ENCODE measurements around the gene PHACTR1. TPM values are rescaled to one million over a fixed set of nuclear protein-coding genes. Genes with fewer than 3 reads are reported as not detected.

Gene PHACTR1
- total RNA-seq, 1 experiment from 2014 or later = 2.9 TPM

DNA sequence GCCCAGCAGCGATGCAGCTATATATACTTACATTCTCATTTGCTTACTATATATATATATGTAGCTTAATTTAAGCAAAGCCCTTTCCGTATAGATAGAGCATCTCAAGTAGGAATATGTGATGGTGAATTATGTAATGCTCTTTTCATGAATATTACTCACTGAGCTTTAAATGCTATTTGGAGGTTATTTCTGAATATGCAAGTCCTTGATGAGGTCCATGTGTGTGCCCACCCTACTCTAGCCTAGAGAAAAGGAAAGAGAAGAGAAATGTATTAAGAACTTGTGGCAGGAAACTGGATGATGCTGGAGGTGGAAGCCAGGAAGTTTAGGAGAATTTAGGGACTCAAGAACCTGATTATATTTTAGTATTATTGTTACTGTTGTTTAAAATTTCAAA lies 63.2 kb downstream of the PHACTR1 start:
- in situ Hi-C loops (cut with HindIII; ENCODE audit: low pct_unique_long_range_greater_than_20kb, low sequenced_read_pairs) = no loop called here
- DNase-seq (ENCODE audit: low read depth, low spot score) = no peak

DNA sequence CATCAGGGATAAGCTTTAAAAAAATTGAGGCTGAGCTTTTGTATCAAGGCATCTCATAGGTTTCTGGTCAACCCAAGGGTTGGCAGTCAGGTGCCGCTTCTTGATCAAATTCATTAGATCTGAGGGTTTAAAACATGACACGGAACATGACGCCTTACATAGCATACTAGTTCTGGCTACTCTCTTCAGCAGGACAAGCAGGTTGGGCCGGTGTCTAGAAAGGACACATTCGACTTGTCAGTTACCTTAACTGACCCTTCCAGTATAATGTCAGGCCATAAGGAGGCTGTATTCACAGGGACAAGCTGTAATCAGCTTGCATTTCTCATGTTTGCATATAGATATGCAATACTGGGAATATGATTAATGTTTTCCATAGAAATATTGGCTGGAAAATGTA lies 65.6 kb downstream of the PHACTR1 start:
- in situ Hi-C loops (cut with HindIII; ENCODE audit: low pct_unique_long_range_greater_than_20kb, low sequenced_read_pairs) = no loop called here

DNA sequence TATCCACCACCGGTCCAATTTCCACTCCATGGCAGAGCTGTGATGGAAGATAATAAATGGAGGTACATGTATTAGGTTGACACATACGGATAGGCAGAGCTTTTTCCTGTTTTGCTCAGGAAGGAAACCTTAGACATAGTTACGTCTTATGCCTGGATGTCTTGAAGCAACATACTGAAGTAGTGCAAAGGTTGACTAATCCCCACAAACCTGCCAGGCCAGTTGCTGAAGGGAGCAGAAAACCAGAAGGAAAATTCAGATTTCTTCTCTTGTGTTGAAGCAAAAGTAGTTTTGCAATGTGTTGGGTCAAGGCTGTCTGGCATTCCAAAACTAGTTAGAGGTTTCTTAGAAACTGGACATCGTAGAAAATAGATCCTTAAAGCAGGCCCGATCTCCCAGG lies 68.7 kb downstream of the PHACTR1 start:
- DNase-seq (ENCODE audit: low read depth, low spot score) = no peak
- in situ Hi-C loops (cut with HindIII; ENCODE audit: low pct_unique_long_range_greater_than_20kb, low sequenced_read_pairs) = no loop called here

More for the DNA sequence above, 65.6 kb downstream of the PHACTR1 start:
- no peak for DNase-seq (ENCODE audit: low read depth, low spot score)

DNA sequence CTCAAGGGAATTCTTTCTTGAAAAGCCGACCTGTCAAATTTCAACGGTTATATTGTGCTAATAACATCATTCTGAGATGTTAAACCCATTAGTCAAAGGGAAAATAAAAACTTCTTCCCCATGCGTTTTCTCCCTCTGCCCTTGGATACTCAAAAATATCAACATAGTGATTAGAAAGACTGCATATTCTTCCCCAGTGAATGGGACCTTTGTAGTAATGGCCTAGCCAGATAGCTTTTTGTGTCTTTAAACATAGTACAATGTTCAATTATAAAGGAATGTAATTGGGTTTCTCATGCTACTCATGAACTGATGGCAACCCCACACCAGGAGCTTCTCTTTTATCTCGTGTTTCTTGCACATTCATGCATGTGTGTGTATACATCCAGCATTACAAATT lies 69.4 kb downstream of the PHACTR1 start:
- in situ Hi-C loops (cut with HindIII; ENCODE audit: low pct_unique_long_range_greater_than_20kb, low sequenced_read_pairs) = no loop called here
- no peak for DNase-seq (ENCODE audit: low read depth, low spot score)

DNA sequence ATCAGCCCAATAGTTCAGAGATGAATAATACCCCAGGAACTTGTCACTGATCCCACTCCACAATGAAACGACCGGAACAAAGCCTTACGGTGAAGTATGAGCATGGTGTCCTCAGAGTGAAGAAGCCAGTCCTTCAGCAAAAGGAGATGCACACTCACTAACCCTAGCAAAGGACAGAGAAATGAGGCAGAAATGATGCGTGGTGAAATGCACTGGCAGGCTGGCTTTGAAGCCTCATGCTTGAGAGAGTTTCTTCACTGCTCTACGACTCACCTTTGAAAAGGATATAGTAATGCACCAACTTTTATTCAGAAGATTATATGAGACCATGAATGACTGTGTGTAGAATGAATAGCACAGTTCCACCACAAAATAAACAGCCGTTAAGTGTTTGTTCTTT lies 74.8 kb downstream of the PHACTR1 start:
- in situ Hi-C loops (cut with HindIII; ENCODE audit: low pct_unique_long_range_greater_than_20kb, low sequenced_read_pairs) = no loop called here
- no peak for DNase-seq (ENCODE audit: low read depth, low spot score)

DNA sequence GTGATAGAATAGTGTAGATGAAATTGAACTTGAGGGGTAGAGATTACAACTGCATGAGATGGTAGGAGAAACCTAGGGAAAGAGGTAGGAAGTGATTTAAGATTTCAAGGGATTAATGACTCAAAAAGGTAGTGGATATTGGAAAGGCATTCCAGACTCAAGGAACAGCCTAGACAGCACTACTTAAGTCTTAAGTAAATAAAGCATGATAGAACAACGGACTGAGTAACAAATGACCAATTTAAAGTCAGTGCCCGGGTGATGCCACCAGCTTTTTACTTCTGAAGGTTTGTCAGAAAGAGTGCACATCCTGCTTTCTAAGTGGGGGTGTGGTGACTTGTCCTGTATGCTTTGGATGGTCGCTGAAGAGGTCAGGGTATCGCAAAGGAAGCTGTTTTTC lies 81.8 kb downstream of the PHACTR1 start:
- in situ Hi-C loops (cut with HindIII; ENCODE audit: low pct_unique_long_range_greater_than_20kb, low sequenced_read_pairs) = no loop called here
- no peak for DNase-seq (ENCODE audit: low read depth, low spot score)

DNA sequence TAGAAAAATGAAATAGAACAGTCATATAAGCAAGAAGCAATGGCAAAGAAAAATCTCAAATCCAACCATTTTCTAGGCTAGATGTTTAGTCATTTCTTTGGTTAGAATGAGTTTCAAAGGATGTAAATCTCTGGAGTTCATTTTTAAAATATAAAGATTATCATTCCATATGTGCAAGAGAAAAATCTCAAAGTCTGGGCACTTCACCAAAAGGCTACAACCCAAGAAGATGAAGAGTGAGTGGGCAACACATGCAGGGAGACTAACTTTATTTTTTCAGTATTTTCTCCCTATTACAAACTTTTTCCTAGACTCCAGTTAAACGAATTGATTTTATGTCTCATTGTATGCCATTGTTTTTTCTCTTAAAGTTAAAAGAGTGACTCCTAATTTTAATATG lies 83.6 kb downstream of the PHACTR1 start:
- in situ Hi-C loops (cut with HindIII; ENCODE audit: low pct_unique_long_range_greater_than_20kb, low sequenced_read_pairs) = no loop called here
- DNase-seq (ENCODE audit: low read depth, low spot score) = no peak

DNA sequence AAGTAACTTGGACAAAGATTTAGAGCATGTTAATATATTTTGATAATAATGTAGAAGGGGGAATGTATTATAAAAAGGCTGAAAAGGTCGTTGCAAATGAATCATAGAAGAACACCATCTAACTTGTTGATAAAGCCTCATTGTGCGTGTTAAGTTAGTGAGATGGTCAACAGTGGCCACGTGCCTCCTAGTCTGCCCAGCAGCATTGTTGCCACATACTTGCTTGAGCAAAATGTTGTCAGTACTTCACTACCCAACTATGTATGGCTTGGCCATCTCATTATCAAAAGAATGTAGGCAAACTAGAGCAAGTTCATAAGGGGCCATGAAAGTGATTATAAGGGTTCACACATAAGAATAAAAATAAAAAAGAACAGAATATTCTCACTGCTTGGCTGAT lies 84.6 kb downstream of the PHACTR1 start:
- in situ Hi-C loops (cut with HindIII; ENCODE audit: low pct_unique_long_range_greater_than_20kb, low sequenced_read_pairs) = no loop called here
- peak; percentile 41 for DNase-seq (ENCODE audit: low read depth, low spot score)

DNA sequence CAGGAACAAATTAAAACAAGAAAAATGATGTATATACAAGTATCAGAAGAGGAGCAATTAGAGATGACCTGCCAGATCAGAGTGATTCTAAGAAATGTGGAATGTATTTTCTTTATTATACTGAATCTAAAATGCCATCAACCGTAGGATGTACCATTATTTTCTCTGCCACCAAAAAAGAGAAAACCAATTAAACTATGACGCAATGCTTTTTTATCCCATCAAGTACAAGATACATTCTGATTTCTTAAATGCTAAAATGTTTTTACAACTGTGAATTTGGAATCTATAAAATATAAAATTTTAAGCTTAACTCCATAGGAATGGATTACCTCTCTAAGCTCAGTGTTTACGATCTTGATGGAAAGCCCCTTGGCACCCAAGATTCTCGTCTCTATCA lies 85.9 kb downstream of the PHACTR1 start:
- no peak for DNase-seq (ENCODE audit: low read depth, low spot score)
- in situ Hi-C loops (cut with HindIII; ENCODE audit: low pct_unique_long_range_greater_than_20kb, low sequenced_read_pairs) = no loop called here

DNA sequence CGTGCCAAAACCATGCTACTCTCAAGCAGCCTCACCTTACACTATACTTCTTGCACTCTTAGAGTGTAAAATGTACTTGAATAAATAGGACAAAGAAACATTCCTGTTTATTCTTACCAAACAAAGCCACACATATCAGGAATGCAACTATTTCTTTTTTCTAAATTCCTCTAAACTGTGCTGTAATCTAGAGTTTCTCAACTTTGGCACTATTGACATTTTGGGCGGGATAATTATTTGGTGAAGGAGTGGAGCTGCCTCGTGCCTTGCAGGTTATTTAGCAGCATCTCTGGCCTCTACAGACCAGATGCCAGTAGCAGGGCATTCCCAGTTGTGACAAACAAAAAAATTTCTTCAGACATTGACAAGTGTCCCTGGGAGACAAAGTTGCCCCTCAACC lies 86.9 kb downstream of the PHACTR1 start:
- in situ Hi-C loops (cut with HindIII; ENCODE audit: low pct_unique_long_range_greater_than_20kb, low sequenced_read_pairs) = no loop called here
- no peak for DNase-seq (ENCODE audit: low read depth, low spot score)

DNA sequence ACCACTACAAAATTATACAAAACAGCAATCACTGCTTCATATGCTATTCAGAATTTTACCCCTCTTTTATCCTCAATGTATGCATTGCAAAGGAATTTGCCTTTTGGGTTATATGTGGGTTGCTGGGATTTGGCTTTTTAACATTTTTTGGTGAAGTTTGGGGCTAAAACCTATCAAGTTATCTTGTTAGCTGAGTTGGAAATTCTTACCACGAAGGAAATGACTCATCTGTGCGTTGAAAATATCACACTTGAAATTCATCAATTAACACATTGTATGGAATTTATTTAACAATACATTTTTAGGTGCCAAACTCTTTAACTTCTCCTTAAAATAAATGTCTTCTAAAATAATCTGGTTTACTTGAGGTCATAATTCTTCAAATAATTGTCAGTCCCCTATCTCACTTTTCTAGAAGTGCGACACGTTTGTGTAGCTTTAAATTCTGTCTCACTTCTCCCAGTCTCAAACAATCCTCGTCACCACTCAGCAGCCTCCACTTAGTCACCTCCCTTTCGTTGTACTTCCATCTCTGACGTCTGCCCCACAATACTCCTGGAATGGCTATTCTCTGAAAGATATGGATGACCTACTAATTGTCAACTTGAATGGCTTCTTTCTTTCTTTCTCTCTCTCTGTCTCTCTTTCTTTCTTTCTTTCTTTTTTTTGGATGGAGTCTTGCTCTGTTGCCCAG lies 88.5 kb downstream of the PHACTR1 start:
- DNase-seq (ENCODE audit: low read depth, low spot score) = no peak

DNA sequence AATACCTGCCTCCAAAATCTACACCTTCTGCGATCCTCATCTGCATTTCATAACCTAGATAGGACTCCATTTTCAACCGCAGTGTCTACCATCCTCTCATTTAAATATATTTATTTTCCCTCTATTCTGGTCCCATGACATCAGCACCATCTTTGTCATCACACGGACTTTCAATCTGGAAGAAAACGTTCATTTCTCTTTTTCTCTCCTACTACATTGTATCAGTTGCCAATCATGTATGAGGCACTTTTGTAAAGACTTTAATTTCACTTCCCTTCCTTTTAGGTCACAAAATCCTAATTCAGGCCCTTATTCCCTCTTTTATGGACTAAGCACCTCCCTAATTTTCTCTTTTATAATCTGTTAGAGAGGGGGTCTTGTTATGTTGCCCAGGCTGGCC lies 89.6 kb downstream of the PHACTR1 start:
- in situ Hi-C loops (cut with HindIII; ENCODE audit: low pct_unique_long_range_greater_than_20kb, low sequenced_read_pairs) = no loop called here

More for the DNA sequence above, 88.5 kb downstream of the PHACTR1 start:
- in situ Hi-C loops (cut with HindIII; ENCODE audit: low pct_unique_long_range_greater_than_20kb, low sequenced_read_pairs) = no loop called here

DNA sequence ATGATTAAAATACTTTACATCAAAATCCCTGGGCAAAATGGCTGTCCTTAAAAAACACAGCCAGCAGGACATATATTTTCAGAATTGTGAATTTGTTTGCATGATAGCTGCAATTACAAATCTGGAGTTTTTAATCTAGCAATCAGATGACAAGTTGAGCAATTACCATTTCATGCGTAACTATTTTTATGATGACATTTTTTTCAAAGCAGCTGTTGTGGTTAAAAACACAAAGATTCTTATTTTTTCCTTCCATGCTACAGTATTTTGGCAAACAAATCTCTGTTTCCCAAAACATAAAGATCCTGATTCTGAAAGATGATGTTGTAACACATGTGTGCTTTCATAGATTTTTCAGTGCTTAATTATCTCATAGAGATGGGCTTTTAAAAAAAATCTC lies 90.2 kb downstream of the PHACTR1 start:
- in situ Hi-C loops (cut with HindIII; ENCODE audit: low pct_unique_long_range_greater_than_20kb, low sequenced_read_pairs) = no loop called here
- no peak for DNase-seq (ENCODE audit: low read depth, low spot score)

More for the DNA sequence above, 89.6 kb downstream of the PHACTR1 start:
- DNase-seq (ENCODE audit: low read depth, low spot score) = no peak

DNA sequence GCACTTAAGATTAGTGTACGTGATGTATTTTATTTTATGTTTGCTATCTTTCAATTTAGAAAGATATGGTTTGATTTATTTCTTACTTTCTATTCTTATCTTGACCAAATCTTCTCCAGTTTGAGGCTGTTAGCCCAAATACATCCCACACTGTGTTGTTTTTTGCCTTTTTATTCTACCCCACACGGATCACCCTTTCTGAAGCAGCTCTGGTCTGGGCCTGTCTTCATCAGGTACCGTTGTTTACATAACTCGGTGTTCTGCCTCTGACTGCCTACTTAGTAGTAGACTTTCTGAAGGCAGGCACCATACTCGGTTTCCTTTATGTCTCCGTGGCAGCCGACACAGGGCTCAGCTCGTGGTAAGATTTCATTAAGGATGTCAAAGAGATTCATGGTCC lies 95.0 kb downstream of the PHACTR1 start:
- in situ Hi-C loops (cut with HindIII; ENCODE audit: low pct_unique_long_range_greater_than_20kb, low sequenced_read_pairs) = no loop called here
- DNase-seq (ENCODE audit: low read depth, low spot score) = no peak

DNA sequence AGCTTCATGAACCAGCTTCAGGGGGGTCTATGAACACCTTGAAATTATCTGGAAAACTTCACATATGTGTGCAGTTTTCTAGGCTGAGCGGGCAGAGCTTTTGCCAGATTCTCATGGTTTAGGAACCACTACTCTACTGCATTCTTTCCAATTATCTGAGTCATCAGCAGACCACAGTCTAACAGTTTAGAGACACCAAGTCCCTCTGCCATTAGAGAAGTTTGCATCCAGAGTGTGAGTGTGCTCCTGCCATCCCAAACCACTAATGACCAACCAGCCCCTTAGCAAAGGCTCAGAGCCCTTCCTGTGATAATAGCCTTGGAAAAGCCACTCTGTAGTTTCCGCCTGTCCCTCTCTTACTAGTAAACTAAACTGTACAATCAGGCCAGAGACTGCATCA lies 96.8 kb downstream of the PHACTR1 start:
- in situ Hi-C loops (cut with HindIII; ENCODE audit: low pct_unique_long_range_greater_than_20kb, low sequenced_read_pairs) = no loop called here
- no peak for DNase-seq (ENCODE audit: low read depth, low spot score)

DNA sequence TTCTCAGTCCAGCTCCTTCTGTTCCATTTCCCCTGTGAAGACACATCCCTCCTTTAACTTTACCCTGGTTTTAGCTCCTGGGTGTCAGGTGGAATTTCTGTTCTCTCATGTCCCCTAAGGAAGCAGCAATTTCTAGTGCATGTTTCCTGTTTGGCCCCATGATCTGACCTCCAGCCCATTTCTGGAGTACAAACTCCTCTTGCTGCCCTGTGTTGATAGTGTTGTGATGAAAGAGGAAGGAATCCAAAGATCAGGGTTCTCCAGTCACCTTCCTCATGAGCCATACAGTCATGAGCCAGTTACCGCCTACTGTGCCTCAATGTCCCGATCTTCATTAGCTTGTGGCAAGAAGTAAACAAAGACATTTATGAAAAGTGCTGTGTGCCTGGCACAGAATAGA lies 97.4 kb downstream of the PHACTR1 start:
- DNase-seq (ENCODE audit: low read depth, low spot score) = no peak
- in situ Hi-C loops (cut with HindIII; ENCODE audit: low pct_unique_long_range_greater_than_20kb, low sequenced_read_pairs) = no loop called here

DNA sequence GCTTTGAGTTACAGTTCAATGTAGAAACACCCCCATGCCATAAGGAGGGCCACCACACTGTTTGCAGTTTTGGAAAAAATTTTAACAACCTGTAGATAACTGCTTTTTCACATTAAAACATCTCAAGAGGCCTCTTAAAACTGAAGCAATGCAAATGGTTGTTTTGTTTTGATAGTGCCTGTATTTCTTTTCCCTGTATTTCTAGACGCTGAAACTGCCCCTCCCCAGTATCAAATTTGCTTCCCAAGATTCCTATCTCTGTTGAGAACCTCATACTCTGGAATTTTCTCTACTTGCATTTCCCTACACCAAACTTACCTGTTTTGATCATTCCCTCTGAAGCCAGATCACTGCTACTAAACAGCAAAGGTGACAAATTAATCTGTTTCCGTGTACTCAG lies 98.5 kb downstream of the PHACTR1 start:
- in situ Hi-C loops (cut with HindIII; ENCODE audit: low pct_unique_long_range_greater_than_20kb, low sequenced_read_pairs) = no loop called here
- no peak for DNase-seq (ENCODE audit: low read depth, low spot score)

DNA sequence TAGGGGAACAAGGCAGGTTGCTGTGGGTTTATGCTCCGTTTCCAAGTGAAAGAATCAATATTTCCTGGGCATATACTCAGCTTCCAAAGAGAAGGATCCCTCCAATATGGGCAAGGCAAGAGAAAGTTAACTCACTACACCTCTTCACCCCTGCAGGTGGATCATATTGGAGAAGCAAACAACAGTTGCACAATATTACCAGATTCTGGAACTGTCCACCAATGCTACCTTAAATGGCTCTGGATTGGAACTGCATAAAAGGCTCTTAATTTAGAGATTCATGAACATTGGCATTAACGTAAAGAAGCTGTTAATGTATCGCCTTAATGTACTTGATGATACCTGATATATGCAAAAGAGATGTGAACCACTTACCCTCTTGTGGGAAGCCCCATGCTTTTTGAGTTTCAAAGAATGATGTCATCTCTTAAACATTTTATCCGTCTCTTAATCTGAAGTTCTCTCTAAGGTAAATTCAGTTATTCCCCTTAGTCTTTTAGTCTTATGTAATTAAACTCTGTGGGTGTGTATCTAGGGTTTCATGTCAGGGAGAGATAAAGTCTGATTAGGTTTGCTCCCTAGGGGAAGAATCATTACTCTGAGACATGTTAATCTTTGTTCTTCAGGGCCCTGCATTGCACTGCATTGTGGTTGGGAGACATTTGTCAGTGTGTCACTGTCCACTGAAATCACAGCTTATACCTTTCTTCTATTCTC lies 99.5 kb downstream of the PHACTR1 start:
- in situ Hi-C loops (cut with HindIII; ENCODE audit: low pct_unique_long_range_greater_than_20kb, low sequenced_read_pairs) = no loop called here
- no peak for DNase-seq (ENCODE audit: low read depth, low spot score)

DNA sequence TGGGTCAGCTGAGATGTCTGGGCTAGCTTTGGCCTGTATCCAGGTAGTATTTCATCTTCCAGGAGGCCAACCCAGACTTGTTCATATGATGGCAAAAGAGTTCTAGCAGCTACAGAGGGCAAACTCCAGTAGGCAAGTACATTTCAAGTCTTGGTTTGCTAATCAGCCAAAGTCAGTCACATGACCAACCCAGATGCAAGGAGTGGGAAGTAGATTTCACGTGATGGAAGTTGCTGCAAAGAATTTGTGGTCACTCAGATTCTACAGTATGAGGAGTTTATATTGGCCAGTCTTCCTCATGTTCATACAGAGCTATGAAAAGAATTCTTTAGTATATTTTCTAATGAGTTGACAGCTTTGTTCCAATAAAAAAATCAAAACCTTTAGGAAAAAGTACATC lies 101.8 kb downstream of the PHACTR1 start:
- DNase-seq (ENCODE audit: low read depth, low spot score) = no peak
- in situ Hi-C loops (cut with HindIII; ENCODE audit: low pct_unique_long_range_greater_than_20kb, low sequenced_read_pairs) = no loop called here

All from SK-MEL-5 (cell line).